GM18519 (cell line): ENCODE results near the gene VKORC1.

Source experiments
- ATAC-seq: cut with Tn5 transposase; IDR thresholded peaks from one replicate; pipeline ENCODE4 v1.9.1; 2021; ENCODE audit warnings: mild to moderate bottlenecking, moderate library complexity; ENCODE audit not compliant: unreplicated experiment, low FRiP score

VKORC1 gene

GRCh38 chr16:31130899-31131298 lies 36.3 kb upstream of the VKORC1 start:
- no peak for ATAC-seq

- ATAC-seq: no peak
Measured at GRCh38 chr16:31130336-31130891, 35.8 kb upstream of the VKORC1 start.

GRCh38 chr16:31129568-31130335 lies 35.2 kb upstream of the VKORC1 start:
- no peak for ATAC-seq

GRCh38 chr16:31128711-31129567 lies 34.3 kb upstream of the VKORC1 start:
- ATAC-seq: no peak

- no peak for ATAC-seq
Measured at GRCh38 chr16:31127182-31127581, 32.6 kb upstream of the VKORC1 start.

- no peak for ATAC-seq
Measured at GRCh38 chr16:31125844-31126243, 31.2 kb upstream of the VKORC1 start.

GRCh38 chr16:31120129-31120528 lies 25.5 kb upstream of the VKORC1 start:
- ATAC-seq: no peak

- ATAC-seq: no peak
Measured at GRCh38 chr16:31118223-31119155, 23.9 kb upstream of the VKORC1 start.

GRCh38 chr16:31117384-31118222 lies 23.0 kb upstream of the VKORC1 start, which contains the start of gene KAT8:
KAT8 (plus strand) TSS chr16:31117664; CDS start chr16:31117682, 18 bp downstream.
- ATAC-seq: peak; percentile 70

GRCh38 chr16:31114468-31114867 lies 19.9 kb upstream of the VKORC1 start:
- no peak for ATAC-seq

GRCh38 chr16:31113121-31114120 lies 18.8 kb upstream of the VKORC1 start:
- no peak for ATAC-seq

- no peak for ATAC-seq
Measured at GRCh38 chr16:31112711-31113110, 18.1 kb upstream of the VKORC1 start.

- ATAC-seq: no peak
Measured at GRCh38 chr16:31111881-31112466, 17.4 kb upstream of the VKORC1 start.

GRCh38 chr16:31110106-31111034 lies 15.8 kb upstream of the VKORC1 start:
- no peak for ATAC-seq

GRCh38 chr16:31109622-31110021 lies 15.0 kb upstream of the VKORC1 start:
- no peak for ATAC-seq

GRCh38 chr16:31108794-31109558 lies 14.4 kb upstream of the VKORC1 start:
- no peak for ATAC-seq
